ENCODE measurements around the gene CNTNAP2.

The CNTNAP2 gene

DNA sequence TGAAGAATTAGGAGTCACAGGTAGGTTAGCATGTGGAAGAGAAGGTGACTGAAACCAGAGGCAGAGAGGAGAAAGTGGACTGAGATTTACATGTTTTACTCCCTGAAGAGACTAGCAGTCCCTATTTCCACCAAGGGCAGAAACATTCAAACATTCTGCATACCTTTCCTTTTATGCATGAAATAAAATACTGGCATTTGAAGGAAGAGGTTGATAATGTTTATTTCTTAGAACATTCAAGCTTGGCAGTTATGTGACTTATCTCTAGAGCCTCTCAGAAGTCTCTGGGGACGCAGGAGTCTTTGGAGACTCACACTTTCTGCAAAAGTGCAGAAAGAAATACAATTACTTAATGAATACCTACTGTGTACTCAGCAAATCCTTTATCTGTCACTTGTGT, 1966.8 kb downstream of the CNTNAP2 start:
- DNase-seq, result no peak
- no peaks in the 10 kb centered on the region for H3K27me3 Mint-ChIP-seq
- no peaks in the 10 kb centered on the region for H3K36me3 Mint-ChIP-seq (ENCODE audit: insufficient read depth)
- H3K9me3 Mint-ChIP-seq, result peaks cover 5 to 8% of the 10 kb centered on the region in 2 donors
- no peak overlapping the region for H3K27ac Mint-ChIP-seq
- H3K4me1 Mint-ChIP-seq (ENCODE audit: low read depth in 2 of 2), result no peaks in the 10 kb centered on the region
- no peak for ATAC-seq (replicated peaks)
- H3K4me3 Mint-ChIP-seq, result no peak overlapping the region

DNA sequence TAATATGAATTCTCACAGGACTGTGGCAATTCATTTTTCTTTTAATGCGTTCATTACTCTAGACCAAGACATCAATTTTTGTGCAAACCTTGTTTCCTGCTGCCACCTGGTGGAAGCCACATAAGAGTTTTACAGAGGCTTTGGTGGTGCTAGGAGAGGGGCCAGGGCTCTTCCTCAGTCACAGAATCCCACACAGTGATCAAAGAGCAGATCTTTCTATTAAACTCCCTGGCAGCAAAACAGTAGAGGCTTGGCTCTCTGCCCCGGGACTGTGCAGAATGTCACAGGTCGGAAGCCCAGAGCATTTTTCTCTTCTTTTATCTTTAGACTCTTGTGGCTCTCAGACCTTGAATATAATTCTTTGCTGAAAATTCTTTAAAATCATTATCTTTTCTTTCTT, 1967.5 kb downstream of the CNTNAP2 start:
- DNase-seq, result no peak

DNA sequence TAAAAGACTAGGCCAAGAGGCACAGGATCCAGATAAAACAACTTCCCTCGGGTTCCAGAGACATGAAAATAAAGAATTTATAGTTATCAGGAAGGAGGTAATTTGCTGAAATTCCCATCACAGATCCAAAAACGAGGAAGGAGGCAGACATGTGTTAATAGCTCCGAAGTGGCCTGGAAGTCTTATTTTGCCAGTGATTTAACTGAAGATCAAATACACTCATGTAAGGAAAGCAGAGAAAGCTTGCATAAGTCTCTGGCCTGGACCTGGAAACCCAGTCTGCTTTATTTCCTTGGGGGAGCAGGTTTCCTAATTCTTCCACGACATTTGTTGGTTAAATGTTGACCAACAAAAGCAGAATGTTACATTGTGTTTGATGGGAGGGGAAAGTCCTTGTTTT, 1975.3 kb downstream of the CNTNAP2 start:
- no peaks in the 10 kb centered on the region for H3K27me3 Mint-ChIP-seq
- DNase-seq (no peak), ATAC-seq (replicated peaks) (no peak)
- no peaks in the 10 kb centered on the region for H3K4me1 Mint-ChIP-seq (ENCODE audit: low read depth in 2 of 2)
- H3K36me3 Mint-ChIP-seq (ENCODE audit: insufficient read depth), result no peaks in the 10 kb centered on the region
- H3K27ac Mint-ChIP-seq, result no peak overlapping the region
- H3K4me3 Mint-ChIP-seq, result no peak overlapping the region
- peaks cover 0 to 5% of the 10 kb centered on the region in 2 donors for H3K9me3 Mint-ChIP-seq

More for the DNA sequence above, 1967.5 kb downstream of the CNTNAP2 start:
- Mint-ChIP-seq H3K27me3 (no peaks in the 10 kb centered on the region), H3K4me1 (ENCODE audit: low read depth in 2 of 2) (no peaks in the 10 kb centered on the region), H3K9me3 (peaks cover 5 to 8% of the 10 kb centered on the region in 2 donors), H3K4me3 (no peak overlapping the region), H3K27ac (no peak overlapping the region), H3K36me3 (ENCODE audit: insufficient read depth) (no peaks in the 10 kb centered on the region)
- ATAC-seq (replicated peaks), result no peak

DNA sequence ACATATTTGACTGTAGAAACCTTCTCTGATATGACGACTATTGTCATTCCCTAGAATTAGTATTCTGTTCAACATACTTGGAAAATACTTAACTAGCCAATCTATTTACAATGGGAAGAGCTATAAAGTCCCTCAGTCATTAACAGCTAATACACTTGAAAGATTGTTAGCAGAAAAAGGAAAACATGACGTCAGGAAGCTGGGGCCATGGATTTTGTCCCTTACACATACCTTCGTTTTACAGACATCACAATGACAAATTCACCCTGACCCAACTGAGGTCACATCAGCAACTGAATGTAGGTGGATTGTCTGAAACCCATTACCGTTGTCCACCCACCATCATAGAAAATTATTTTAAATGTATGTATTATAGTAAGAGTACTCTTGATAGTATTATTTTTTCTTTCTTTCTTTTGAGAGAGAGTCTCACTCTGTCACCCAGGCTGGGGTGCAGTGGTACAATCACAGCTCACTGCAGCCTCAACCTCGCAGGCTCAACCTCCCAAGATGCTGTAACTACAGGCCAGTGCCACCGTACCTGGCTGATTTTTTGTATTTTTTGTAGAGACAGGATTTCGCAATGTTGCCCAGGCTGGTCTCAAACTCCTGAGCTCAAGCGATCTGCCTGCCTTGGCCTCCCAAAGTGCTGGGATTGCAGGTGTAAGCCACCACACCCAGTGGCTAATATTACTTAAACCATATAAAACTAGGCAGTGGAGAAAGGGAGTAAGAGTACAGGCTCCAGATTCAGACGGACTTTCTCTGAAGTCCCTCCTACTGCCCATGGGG, 1977.0 kb downstream of the CNTNAP2 start:
- H3K4me3 Mint-ChIP-seq, result no peak overlapping the region
- H3K27me3 Mint-ChIP-seq, result no peaks in the 10 kb centered on the region
- no peaks in the 10 kb centered on the region for H3K4me1 Mint-ChIP-seq (ENCODE audit: low read depth in 2 of 2)
- DNase-seq (no peak), ATAC-seq (replicated peaks) (no peak)
- H3K36me3 Mint-ChIP-seq (ENCODE audit: insufficient read depth), result no peaks in the 10 kb centered on the region
- H3K27ac Mint-ChIP-seq, result no peak overlapping the region
- H3K9me3 Mint-ChIP-seq, result peaks cover 0 to 2% of the 10 kb centered on the region in 2 donors

DNA sequence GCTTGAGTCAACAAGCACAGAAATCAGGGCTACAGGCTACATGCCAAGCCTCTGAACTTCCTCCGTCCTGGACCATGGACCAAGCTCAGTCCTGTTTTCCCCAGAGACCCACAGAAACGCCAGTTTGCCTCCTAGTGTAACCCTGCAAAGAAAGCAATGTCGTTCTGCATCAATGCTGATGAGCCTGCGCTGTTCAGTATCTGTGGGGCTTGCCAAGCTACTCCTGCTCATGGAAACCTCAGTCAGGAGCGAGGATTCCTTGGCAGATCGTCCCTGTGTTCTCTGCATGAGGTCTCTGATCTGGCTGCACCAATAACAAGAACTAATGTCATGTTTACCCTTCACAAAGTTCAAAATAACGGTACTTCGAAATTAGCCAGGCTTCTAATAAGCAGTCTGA, 1978.5 kb downstream of the CNTNAP2 start:
- no peak overlapping the region for H3K4me3 Mint-ChIP-seq
- H3K27me3 Mint-ChIP-seq, result no peaks in the 10 kb centered on the region
- no peaks in the 10 kb centered on the region for H3K4me1 Mint-ChIP-seq (ENCODE audit: low read depth in 2 of 2)
- DNase-seq (no peak), ATAC-seq (replicated peaks) (no peak)
- peaks cover 0 to 4% of the 10 kb centered on the region in 2 donors for H3K9me3 Mint-ChIP-seq
- H3K27ac Mint-ChIP-seq, result no peak overlapping the region
- no peaks in the 10 kb centered on the region for H3K36me3 Mint-ChIP-seq (ENCODE audit: insufficient read depth)

DNA sequence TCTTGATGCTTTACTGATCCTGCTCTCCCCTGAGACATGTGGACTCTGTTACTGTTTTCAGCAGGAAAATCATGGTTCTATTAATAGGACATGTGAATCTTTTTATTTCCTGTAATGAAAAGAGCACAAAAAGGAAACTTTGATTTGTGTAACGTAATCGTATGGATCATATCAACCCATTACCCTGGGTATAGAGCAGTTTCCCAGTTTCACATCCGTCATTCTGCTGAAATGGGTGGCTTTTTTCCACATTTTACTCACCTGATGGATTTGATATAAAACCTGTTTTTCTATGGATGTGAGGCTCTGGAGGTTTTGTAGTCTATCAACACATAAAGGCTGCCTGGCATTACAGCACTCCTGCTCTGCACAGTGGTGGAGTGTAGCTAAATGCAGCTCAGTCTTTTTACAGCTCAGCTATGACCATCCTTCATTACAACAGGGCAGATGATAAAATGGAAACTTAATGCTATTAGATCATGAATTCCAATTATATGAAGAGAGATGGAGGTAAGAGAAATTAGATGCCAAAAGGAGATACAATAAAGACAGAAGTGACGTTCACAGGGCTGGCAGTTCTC, 1987.6 kb downstream of the CNTNAP2 start:
- peaks cover 0 to 8% of the 10 kb centered on the region in 2 donors for H3K9me3 Mint-ChIP-seq
- H3K27ac Mint-ChIP-seq, result no peak overlapping the region
- no peak overlapping the region for H3K4me3 Mint-ChIP-seq
- H3K36me3 Mint-ChIP-seq (ENCODE audit: insufficient read depth), result no peaks in the 10 kb centered on the region
- ATAC-seq (replicated peaks), result no peak
- DNase-seq, result no peak
- no peaks in the 10 kb centered on the region for H3K4me1 Mint-ChIP-seq (ENCODE audit: low read depth in 2 of 2)
- H3K27me3 Mint-ChIP-seq, result no peaks in the 10 kb centered on the region

DNA sequence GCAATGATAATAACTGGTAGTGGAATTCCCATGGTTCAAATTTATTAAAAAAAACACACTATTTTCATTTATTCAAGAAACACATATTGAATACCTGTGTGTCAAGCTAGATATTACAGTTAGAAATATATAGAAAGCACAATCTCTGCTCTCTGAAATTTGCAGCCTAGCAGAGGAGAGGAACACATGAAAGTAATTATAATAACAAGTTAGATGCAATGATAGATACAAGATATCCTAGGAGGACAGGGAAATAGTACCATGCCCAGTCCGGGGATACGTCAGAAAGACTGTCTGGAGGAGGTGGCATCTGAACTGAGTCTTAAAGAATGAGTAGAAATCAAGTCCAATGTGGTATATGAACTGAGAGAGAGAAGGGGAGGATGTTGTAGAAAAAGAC, 1988.3 kb downstream of the CNTNAP2 start:
- H3K4me1 Mint-ChIP-seq (ENCODE audit: low read depth in 2 of 2), result no peaks in the 10 kb centered on the region
- H3K9me3 Mint-ChIP-seq, result peaks cover 0 to 8% of the 10 kb centered on the region in 2 donors
- H3K4me3 Mint-ChIP-seq, result no peak overlapping the region
- no peaks in the 10 kb centered on the region for H3K27me3 Mint-ChIP-seq
- no peak for ATAC-seq (replicated peaks)
- H3K27ac Mint-ChIP-seq, result no peak overlapping the region
- DNase-seq, result no peak
- no peaks in the 10 kb centered on the region for H3K36me3 Mint-ChIP-seq (ENCODE audit: insufficient read depth)

DNA sequence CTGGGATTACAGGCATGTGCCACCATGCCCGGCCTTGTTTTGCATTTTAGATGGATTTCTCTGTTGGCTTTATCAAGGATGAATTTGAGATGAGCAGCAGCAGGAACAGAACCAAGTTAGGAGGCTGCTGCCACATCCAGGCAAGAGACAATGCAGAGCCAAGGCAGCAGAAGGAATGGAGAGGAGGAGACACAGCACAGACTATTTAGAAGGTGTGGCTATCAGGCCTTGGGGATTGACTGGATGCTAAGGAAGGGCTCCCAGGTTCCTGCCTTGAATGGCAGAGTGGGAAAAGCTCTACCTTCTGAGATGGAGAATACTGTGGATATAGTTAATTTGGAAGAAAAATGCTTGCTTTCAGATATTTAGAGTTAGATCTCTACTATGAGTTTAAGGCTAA, 1989.3 kb downstream of the CNTNAP2 start:
- no peaks in the 10 kb centered on the region for H3K27me3 Mint-ChIP-seq
- no peak for ATAC-seq (replicated peaks)
- no peak overlapping the region for H3K27ac Mint-ChIP-seq
- no peaks in the 10 kb centered on the region for H3K36me3 Mint-ChIP-seq (ENCODE audit: insufficient read depth)
- peaks cover 0 to 4% of the 10 kb centered on the region in 2 donors for H3K9me3 Mint-ChIP-seq
- no peak overlapping the region for H3K4me3 Mint-ChIP-seq
- DNase-seq, result no peak
- H3K4me1 Mint-ChIP-seq (ENCODE audit: low read depth in 2 of 2), result no peaks in the 10 kb centered on the region

DNA sequence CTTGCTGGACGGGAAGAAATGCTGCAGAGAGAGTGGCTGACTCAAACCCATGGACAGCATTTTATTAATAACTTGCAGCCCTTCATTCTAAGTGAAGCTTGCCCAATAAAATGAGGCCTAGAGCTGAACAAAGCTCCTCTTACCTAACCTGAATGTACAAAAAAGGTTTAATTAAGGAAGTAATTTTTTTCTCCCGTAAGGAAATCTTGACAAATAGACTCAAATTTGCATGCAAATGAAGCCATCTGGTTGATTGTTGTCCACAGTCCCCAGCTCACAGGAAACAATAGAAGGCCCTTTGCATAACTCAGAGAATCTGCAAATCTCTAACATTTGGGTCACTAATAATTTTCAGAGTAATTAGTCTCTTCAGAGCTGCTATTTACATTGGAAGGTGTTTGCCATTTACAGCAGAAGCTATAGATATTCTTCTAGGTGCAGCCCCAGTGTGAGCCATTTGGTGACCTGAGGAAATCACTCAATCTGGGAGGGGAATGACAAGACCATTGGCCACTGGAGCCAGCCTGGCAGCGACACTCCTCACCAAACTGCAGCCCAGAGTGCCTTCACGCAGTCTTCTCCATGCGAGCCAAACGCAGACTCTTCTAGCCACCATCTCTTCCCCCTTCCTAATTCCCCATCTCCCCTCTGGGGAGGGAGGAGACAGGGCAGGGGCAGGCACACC, 1991.0 kb downstream of the CNTNAP2 start:
- H3K9me3 Mint-ChIP-seq, result peaks cover 0 to 2% of the 10 kb centered on the region in 2 donors
- DNase-seq, result no peak
- H3K27me3 Mint-ChIP-seq, result no peaks in the 10 kb centered on the region
- no peaks in the 10 kb centered on the region for H3K36me3 Mint-ChIP-seq (ENCODE audit: insufficient read depth)
- no peak overlapping the region for H3K4me3 Mint-ChIP-seq
- no peak for ATAC-seq (replicated peaks)
- H3K27ac Mint-ChIP-seq, result no peak overlapping the region
- H3K4me1 Mint-ChIP-seq (ENCODE audit: low read depth in 2 of 2), result no peaks in the 10 kb centered on the region

DNA sequence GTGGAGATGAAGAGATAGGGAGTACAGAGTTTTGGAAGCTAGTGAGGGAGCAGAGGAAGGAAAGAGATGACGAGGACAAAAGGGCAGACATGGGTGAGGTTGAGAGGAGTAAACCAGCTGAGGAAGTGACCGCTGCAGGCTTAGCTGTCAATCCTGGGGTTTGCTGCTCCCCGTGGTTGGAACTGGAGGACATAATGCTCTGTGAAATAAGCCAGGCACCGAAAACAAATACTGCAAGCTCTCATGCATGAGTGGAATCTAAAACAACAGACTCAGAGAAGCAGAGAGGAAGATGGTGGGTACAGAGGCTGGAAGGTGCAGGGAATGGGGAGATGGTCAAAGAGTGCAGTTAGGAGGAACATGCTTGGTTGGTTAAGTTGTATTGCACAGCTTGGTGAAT, 1991.8 kb downstream of the CNTNAP2 start:
- Mint-ChIP-seq H3K4me1 (ENCODE audit: low read depth in 2 of 2) (no peaks in the 10 kb centered on the region), H3K4me3 (no peak overlapping the region), H3K36me3 (ENCODE audit: insufficient read depth) (no peaks in the 10 kb centered on the region), H3K27me3 (no peaks in the 10 kb centered on the region), H3K27ac (no peak overlapping the region), H3K9me3 (peaks cover 0 to 2% of the 10 kb centered on the region in 2 donors)
- no peak for DNase-seq
- no peak for ATAC-seq (replicated peaks)

DNA sequence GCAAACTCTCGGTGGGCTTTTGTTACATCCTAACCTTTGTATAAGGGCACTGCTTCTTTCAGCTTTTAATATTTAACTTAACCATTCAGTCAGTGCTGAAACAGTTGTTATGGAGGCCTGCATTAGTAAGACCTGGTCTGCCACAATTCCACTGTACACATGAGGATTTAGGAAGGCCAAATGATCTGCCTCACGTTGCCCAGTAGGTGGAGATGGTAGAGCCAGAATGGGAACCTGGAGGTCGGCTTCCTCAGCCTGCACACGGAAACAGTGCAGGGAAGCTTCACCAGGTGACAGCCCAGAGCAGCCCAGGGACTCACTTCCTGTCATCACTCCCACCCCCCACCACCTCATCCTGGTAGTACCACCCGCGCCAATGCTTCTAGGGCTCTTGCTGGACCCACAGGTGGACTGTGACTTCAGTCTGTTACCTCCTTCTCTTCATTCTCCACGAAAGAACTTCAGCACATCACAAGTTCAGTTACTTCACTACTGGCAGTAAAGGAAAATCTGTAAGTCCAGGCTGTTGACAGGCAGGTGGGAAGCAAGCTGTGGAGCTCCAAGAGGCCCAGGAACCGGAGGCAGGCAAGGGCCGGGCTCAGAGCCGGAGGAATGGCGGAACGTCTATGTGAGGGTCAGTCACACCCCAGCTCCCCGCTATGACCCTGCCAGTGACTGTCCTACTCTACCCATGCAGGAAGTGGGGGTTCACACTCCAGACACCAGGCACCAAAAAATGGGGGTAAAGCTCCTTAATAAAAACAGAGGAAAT, 1993.7 kb downstream of the CNTNAP2 start:
- H3K9me3 Mint-ChIP-seq, result peaks cover 0 to 6% of the 10 kb centered on the region in 2 donors
- H3K36me3 Mint-ChIP-seq (ENCODE audit: insufficient read depth), result no peaks in the 10 kb centered on the region
- ATAC-seq (replicated peaks) (no peak), DNase-seq (no peak)
- no peaks in the 10 kb centered on the region for H3K4me1 Mint-ChIP-seq (ENCODE audit: low read depth in 2 of 2)
- H3K4me3 Mint-ChIP-seq, result no peak overlapping the region
- no peak overlapping the region for H3K27ac Mint-ChIP-seq
- H3K27me3 Mint-ChIP-seq, result no peaks in the 10 kb centered on the region

DNA sequence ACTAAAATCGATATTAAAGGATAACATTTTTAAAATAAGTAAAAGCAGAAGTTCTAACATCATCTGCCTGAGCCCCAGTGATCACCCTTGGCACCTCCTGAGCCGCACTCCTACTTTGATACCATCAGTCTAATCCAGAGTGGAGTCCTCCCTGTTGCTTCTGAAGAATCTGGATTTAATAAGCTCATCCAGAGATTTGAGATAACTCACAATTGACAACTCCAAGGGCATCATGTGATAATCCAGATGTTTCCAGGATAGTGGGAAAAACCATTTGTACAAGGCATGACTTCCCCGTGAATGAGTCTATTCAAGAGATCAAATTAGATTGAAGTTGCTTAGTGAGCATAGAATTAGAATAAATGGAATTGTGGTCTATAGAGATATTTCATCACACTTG, 1998.2 kb downstream of the CNTNAP2 start:
- ATAC-seq (replicated peaks) (no peak), DNase-seq (no peak)
- no peaks in the 10 kb centered on the region for H3K27me3 Mint-ChIP-seq
- H3K27ac Mint-ChIP-seq, result no peak overlapping the region
- H3K4me1 Mint-ChIP-seq (ENCODE audit: low read depth in 2 of 2), result no peaks in the 10 kb centered on the region
- H3K4me3 Mint-ChIP-seq, result no peak overlapping the region
- H3K36me3 Mint-ChIP-seq (ENCODE audit: insufficient read depth), result no peaks in the 10 kb centered on the region
- H3K9me3 Mint-ChIP-seq, result peaks cover 0 to 6% of the 10 kb centered on the region in 2 donors

DNA sequence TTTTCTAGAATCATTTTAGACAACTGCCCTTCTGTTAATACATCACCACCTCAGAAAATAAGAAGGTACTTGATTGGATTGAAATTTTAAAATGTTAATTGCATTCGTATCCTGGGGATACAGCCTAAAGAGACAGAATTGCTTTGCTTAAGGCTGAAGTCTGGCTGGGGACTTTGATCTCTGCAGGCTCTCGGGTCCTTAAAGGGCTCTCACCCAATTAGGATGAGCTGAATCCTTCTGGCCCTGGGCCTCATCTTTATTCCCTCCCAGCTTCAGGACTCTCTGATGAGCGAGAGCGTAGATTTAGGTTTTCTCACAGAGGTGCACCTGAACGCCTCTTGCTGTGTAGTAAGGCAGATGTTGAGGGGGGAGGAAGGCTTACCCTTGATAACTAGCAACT, 1998.7 kb downstream of the CNTNAP2 start:
- H3K27ac Mint-ChIP-seq, result no peak overlapping the region
- peaks cover 0 to 6% of the 10 kb centered on the region in 2 donors for H3K9me3 Mint-ChIP-seq
- no peak overlapping the region for H3K4me3 Mint-ChIP-seq
- H3K36me3 Mint-ChIP-seq (ENCODE audit: insufficient read depth), result no peaks in the 10 kb centered on the region
- ATAC-seq (replicated peaks), result no peak
- no peaks in the 10 kb centered on the region for H3K4me1 Mint-ChIP-seq (ENCODE audit: low read depth in 2 of 2)
- DNase-seq, result no peak
- H3K27me3 Mint-ChIP-seq, result no peaks in the 10 kb centered on the region

Measured in effector memory CD8-positive, alpha-beta T cell (primary cell).